GM21360 (cell line): ENCODE data around the gene SYNE1.
"Not testable (repeated sequence)": the region's sequence is repeated elsewhere in the genome, so short reads cannot be mapped to it uniquely, and the experiment has no call there.

Experiments
- ATAC-seq: cut with Tn5 transposase; IDR thresholded peaks from one replicate; pipeline ENCODE4 v1.9.1; 2021; ENCODE audit warnings: mild to moderate bottlenecking, moderate library complexity; ENCODE audit not compliant: unreplicated experiment

SYNE1 gene

GRCh38 chr6:152078804-152079203, 558.4 kb downstream of the SYNE1 start:
- no peak for ATAC-seq

- no peak for ATAC-seq
These were observed 559.2 kb downstream of the SYNE1 start for GRCh38 chr6:152078001-152078400.

- ATAC-seq = not testable (repeated sequence)
These were observed 560.9 kb downstream of the SYNE1 start for GRCh38 chr6:152076242-152076641.

- ATAC-seq = no peak
These were observed 565.3 kb downstream of the SYNE1 start for GRCh38 chr6:152071843-152072242.
